ENCODE results near the gene MRPL53. TPM values are rescaled to one million over a fixed set of nuclear protein-coding genes. Genes with fewer than 3 reads are reported as not detected.

Gene MRPL53
- total and polyA plus RNA-seq, 9 of the 15 experiments (the other 6 are each of a cell fraction or from before 2014, with no cell fraction given): 11.5 to 87.9 (median 41.1) TPM

- 0 out of 2 replicates have a peak, but pooled peaks have one; percentile 37 for TF ChIP-seq ZBTB33 (CRISPR knock-in tag; IDR thresholded peaks at IDR 0.05)
- 0 out of 2 replicates have a peak, but pooled peaks have one; percentile 45 for TF ChIP-seq ZFP1 (CRISPR knock-in tag; IDR thresholded peaks at IDR 0.05)
- TF ChIP-seq E4F1 (CRISPR knock-in tag; IDR thresholded peaks at IDR 0.05; ENCODE audit: borderline replicate concordance): peak; percentile 85
- peak in 1 of 2 experiments; percentile 30; a peak in 1 of 4 replicates for TF ChIP-seq RAD21 (CRISPR knock-in tag; conservative IDR thresholded peaks at IDR 0.05 in 1 of 2, IDR thresholded peaks at IDR 0.05 in 1 of 2)
- TF ChIP-seq ZNF668 (CRISPR knock-in tag; IDR thresholded peaks at IDR 0.05): no peak
- no peak for TF ChIP-seq ADNP (tag; IDR thresholded peaks at IDR 0.05)
- TF ChIP-seq CGGBP1 (CRISPR knock-in tag; IDR thresholded peaks at IDR 0.05): no peak
- TF ChIP-seq, protein P1, sequence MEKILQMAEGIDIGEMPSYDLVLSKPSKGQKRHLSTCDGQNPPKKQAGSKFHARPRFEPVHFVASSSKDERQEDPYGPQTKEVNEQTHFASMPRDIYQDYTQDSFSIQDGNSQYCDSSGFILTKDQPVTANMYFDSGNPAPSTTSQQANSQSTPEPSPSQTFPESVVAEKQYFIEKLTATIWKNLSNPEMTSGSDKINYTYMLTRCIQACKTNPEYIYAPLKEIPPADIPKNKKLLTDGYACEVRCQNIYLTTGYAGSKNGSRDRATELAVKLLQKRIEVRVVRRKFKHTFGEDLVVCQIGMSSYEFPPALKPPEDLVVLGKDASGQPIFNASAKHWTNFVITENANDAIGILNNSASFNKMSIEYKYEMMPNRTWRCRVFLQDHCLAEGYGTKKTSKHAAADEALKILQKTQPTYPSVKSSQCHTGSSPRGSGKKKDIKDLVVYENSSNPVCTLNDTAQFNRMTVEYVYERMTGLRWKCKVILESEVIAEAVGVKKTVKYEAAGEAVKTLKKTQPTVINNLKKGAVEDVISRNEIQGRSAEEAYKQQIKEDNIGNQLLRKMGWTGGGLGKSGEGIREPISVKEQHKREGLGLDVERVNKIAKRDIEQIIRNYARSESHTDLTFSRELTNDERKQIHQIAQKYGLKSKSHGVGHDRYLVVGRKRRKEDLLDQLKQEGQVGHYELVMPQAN (IDR thresholded peaks at IDR 0.05; ENCODE audit: borderline replicate concordance): peak; percentile 88
- TF ChIP-seq, protein P2, sequence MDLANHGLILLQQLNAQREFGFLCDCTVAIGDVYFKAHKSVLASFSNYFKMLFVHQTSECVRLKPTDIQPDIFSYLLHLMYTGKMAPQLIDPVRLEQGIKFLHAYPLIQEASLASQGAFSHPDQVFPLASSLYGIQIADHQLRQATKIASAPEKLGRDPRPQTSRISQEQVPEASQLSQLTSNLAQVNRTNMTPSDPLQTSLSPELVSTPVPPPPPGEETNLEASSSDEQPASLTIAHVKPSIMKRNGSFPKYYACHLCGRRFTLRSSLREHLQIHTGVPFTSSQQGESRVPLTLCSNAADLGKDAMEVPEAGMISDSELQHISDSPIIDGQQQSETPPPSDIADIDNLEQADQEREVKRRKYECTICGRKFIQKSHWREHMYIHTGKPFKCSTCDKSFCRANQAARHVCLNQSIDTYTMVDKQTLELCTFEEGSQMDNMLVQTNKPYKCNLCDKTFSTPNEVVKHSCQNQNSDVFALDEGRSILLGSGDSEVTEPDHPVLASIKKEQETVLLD (IDR thresholded peaks at IDR 0.05): no peak
- TF ChIP-seq E2F8 (IDR thresholded peaks at IDR 0.05; ENCODE audit: low read depth, partially characterized antibody): peak; percentile 94
These were observed at the start of gene MRPL53 (continued) for GRCh38 chr2:74472086-74472944.
